ENCODE results near the gene ADIG.
"Not testable (repeated sequence)": the region's sequence is repeated elsewhere in the genome, so short reads cannot be mapped to it uniquely, and the experiment has no call there.

ADIG gene

DNA sequence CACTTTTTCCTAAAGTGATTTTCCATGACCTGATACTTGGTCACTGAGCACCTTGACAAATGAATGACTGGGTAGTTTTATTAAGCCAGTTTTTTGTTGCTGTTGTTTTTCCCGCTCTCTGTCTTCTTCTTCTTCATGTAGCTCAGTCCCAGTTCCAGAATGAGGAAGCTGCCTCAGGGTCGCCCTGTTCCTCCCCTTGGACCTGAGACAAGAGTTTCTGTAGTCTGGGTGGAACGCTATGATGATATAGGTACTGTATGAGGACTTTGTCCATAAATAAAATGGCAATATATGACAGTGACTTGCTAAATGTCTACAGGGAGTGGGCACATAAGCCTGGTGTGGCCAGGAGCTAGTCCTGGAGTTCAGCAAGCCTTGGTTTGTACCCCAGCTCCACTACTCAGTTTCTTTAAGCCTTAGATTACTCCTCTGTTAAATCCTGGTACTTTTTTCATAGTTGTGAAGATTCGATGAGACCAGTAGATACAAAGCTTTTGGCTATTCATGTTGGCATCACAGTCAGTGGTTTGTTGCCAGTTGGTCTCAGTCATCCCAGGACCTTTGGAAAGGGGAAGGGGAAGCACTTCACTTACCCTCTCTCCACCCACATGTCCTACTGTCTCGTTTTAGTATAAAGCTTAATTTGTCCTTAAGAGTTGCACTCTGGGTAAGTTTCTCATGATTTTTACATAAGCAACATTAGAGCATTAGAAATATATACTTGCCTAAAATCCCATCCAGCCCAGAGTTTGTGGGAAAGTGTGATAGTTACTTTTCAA is 11.1 kb upstream of the ADIG start:
- DNase-seq (ENCODE audit: low read depth in 2 of 2) = no peak

DNA sequence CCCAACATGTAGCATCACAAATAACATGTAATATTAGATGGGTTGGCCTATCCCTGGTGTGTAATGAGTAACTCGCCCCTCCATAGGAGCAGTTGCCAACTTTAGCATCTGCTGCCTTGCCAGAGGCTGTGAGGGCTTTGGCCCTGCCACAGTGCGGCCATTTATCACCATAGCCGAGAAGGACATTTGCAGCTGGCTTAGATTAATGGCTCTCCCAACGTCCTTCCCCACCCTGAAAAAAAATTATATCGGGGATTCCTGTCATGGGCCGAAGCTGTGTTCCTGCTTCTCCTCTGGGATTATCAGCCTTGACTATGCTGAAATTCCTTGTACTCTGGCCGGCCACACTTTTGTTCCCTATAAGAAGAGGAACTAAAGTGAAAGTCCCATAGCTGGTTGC is 7.6 kb upstream of the ADIG start:
- no peak for DNase-seq (ENCODE audit: low read depth in 2 of 2)

DNA sequence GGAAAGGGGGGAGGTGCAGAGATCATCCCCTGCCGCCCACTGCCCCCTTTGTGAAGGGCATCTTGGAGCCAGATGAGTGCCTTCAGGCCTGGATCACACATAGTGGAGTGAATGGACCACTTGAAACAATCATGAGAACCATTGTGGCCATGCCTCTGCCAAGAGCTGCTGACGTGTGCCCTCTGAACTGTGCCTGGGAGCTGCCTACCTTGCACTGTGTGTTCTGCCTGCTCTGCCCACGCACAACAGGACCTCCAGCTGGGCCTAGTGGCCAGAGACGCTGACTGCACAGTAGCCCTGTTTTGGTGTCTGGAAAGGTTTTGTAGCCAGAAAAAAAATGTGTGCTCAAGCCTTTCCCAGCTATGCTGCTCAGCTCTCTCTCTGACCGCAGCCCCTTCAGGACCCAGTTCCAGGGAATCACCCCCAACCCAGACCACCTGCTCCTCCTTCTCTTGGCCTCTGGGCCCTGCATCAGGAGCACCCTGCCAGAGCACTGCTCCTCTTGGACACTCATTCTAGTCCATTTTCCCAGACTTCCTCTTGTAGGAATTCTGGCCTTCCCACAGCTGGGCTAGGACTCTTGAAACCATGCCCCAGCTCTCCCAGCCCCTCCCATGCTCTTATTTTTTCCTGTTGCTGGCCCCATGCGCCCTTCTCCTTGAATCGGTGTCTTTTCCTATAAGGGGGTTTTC is 1.6 kb upstream of the ADIG start:
- no peak for DNase-seq (ENCODE audit: low read depth in 2 of 2)

DNA sequence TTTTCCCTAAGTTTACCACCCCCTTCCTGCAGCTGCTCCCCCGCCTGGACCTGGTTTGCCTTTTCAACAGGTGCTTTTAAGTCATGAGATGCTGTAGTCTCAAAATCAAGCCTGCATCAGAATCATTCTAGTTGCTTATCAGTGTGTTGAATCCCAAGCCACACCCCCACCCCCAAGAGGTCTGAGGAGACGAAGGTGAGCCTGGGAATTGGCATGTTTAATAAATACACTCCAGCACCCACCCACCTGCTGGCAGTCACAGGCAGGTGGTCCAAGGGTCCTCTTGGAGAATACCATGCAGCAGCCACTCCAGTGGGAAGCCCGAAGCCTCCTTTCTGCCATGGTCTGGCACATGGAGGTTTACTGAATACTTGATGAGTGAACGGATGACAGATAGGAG is 1.1 kb upstream of the ADIG start:
- DNase-seq (ENCODE audit: low read depth in 2 of 2) = no peak

DNA sequence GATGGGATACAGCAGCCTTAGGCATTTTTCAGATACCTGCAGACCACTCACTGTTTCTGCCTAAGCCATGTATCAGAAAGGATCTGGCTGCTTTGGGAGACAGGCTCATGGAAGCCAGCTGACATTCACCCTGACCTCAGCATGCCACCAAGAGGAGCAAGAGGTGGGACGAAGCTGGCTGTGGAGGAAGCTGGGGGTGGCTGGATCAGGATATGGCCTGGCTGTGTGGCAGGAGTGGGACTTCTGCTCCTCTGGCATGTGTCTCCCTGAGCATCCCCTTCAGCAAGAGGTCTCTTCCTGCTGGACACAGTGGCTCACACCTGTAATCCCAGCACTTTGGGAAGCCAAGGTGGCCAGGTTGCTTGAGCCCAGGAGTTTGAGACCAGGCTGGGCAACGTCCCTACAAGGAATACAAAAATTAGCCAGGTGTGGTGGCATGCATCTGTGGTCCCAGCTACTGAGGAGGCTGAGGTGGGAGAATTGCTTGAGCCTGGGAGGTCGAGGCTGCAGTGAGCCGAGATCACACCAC is 897 bp downstream of the ADIG start:
- no peak for DNase-seq (ENCODE audit: low read depth in 2 of 2)

DNA sequence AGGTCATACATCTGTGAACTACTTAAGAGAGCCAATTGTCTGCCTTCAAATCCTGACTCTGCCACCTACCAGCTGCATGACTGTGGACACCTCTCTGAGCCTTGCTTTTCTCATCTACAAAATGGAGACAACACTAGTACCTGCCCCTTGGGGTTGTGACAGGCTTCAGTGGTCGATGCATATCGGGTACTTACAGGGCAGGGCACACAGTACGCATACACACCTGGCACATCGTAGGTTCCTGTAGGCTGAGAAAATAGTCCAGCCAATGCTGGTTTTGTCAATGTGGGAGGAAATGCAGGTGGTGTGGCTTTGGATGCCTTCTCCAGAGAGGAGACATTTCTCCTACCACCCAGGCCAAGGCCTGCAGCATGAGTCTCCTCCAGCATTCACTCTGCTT is 2.3 kb downstream of the ADIG start:
- DNase-seq (ENCODE audit: low read depth in 2 of 2) = no peak

DNA sequence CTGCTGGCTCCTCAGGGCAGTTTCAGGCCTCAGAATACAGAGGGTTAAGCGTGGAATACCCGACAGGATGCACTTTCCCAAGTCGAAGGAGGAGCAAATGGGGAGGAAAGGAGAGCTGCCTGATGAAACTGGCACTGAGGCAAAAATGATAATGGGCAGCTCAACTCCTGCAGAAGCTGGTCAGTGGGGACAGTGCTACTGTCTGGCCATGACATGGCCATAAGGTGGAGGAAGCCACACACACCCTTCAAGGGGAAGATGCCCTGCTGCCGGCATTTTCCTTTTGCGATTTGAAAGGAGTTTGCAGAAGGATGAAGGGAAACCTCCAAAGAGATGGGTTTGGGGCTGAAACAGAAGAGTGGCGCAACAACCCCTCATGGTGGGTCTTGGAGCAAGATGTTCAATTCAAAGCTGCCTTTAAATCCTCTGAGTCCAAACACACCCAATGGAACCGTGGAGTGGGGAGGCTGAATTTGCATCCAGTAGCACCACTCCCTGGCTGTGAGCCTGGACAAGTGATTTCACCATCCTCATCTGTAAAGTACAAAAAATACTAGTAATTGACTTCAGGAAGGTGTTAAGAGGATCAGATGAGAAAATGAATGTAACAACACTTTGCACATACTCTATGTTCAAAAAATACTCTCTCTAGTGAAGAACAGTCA is 3.2 kb downstream of the ADIG start:
- DNase-seq (ENCODE audit: low read depth in 2 of 2) = no peak

DNA sequence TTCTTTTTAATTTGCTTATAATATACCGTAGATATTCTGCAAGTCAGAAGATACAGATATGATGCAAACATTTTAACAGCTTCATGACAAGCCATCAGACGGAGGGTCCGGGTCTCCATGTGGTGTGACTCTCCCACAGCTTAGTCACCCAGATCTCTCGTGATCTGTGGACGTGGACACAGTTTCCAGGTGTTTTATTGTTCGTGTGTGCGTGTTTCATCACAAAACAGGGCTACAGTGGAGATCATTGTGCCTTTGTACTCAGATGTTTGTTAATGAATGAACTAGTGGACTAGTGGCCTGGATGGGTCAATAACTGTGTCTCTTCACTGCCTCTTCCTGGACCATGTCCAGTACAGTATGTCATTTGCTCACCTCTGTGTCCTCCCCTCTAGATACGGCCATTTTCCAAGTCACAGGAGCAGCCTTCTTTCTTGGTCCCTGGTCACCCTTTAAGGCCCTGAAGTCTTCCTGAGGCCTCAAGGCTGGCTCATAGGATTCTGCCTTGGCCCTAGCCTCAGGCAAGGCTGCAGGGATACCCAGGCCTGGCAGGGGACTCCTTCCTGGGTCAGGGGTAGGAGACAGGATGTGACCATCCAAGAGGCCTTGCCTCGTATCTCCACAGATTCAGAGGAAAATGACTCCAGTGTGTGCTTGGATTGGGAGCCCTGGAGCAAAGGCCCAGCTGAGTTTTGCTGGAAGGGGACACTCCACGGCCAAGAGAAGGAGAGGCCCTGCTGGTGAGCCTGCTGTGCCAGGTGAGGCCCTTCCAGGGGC is 4.6 kb downstream of the ADIG start:
- no peak for DNase-seq (ENCODE audit: low read depth in 2 of 2)

DNA sequence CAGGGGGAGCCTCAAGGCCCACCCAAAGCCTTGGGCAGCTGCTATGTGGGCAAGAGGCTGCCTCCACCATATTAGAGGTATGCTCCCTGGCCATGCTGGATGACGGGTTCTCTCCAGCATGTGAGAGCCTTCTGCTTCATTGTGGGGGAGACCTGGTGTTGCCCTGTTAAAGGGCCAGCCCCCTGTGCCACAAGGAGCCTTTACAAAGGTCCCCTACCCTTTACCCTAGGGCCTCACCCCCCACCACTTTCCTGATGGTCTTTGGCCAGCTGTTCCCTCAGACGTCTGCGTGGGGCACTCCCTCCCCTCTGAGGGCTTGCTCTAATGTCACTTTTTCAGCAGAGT is 5.2 kb downstream of the ADIG start:
- DNase-seq (ENCODE audit: low read depth in 2 of 2) = no peak

DNA sequence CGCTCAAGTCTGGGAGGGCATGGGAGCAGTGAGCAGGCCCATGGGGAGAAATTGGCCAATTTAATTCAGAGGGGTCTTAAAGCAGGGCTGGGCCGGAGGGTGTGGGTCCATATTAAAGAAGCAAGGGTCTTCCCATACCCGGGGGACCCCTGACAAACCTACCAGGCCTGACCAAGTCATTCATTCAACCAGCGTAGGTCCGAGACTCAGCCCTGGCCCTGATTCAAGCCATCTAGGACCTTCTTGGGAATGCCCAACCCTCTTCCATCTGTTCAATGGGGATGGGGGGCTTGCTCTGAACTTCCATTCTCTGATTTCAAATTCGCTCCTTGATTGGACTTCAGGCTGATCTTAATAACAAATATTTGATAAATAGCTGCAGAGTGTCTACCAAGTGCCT is 7.3 kb downstream of the ADIG start:
- DNase-seq (ENCODE audit: low read depth in 2 of 2) = no peak

DNA sequence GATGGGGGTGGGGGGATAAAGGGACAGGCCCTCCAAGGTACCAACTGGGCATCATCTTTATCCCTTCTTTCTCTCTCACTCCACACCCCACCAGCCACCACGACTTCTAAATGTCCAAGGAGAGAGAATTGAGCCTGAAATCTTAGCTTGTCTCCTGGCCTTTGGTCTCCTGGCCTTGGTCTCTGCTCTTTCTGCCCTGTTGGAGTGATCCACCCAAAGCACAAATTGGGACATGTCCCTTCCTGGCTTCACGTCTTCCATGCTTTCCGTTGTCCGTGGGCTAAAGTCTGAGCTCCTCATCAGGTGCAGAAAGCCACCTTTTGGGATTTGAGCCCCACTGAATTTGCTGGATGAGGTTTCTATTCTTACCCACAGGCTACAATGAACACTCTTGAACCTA is 8.4 kb downstream of the ADIG start:
- no peak for DNase-seq (ENCODE audit: low read depth in 2 of 2)

DNA sequence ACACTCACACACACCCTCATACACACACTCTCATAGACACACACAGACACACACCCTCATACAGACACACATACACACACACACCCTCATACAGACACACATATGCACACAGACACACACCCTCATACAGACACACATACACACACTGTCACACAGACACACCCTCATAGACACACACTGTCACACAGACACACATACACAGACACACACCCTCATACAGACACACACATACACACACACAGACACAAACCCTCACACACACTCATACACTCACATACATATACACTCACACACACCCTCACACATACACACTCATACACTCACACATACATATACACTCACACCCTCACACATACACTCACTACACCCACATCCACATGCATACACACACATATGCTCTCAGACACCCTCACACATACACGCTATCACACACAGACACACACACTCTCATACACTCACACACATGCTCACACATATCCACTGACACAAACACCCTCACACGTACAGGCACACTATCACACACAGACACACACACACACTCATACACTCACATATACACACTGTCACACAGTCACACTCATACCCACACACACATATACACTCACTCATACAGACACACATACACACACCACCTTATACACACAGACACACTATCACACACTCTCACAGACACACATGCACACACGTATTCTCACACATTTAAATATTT is 9.1 kb downstream of the ADIG start:
- DNase-seq (ENCODE audit: low read depth in 2 of 2) = no peak

DNA sequence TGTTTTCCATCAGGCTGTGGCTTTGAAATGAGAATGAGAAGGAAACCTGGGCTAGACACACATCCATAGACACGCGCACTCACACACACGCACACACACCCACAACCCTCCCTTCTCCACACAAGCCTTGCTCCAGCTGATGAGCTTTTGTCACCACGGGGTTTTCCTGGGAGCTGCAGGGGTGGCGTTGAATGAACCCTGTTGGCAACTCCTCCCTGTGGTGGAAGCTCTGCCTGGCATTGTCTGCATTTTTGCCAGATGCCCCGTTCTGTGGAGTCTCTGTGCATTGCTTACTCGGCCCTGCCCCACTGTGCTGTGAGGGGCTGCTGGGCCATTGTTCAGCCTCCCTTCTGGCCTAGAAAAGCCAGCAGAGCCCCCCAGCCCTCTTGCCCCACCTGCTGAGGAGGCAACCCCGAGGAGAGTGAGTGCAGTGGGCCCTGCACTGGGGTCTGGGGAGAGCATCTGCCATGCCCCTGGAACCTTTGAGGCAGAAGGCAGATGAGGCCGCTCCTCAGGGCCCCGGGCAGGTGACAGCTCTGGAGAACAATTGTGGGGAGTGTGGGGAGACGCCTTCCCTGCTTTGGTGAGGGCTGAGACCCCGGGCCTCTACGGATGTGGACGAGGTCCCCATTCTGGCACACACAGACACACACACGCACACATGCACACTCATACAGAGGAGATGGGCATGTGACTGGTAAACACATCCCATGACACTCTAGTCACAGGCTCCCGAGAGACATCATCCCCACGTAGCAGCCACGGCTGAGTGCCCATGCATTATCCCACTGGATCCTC is 9.9 kb downstream of the ADIG start:
- DNase-seq (ENCODE audit: low read depth in 2 of 2) = no peak

DNA sequence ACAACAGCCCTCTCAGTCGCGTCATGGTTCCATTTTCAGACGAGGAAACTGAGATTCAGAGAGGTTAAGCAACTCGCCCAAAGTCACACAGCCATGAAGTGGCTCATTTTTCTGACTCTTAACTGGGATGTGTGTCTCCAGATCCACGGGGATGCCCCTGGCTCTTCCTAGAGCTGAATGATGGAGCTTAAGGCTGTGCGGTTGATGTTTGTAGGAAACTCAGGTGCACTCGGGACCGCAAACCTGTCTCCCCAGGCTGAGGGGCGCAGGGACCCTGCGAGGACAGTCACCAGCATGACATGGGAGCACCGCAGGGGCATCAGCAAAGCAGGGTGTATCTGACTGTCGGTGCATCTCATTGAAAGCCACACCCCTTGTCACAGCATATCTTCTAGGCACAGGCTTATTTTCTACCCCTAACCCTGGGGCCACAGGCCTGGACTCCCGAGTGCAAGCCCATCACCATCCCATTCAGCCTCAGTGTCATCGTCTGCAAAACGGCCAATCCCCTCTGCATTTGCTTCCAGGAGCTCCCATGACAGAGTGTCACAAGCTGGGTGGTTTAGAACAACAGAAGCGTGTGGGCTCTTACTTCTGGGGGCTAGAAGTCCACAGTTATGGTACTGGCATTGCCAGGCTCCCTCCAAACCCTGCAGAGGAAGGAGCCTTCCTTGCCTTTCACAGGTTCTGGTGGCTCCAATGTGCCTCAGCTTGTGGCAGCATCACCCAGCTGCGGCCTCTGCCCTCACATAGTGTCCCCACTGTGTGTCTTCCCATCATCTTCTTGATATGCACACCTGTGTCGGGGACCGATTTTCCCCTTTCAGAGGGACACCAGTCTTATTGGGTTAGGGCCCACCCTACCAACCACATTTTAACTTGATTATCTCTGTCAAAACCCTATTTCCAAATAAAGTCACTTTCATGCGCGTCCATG is 10.7 kb downstream of the ADIG start:
- no peak for DNase-seq (ENCODE audit: low read depth in 2 of 2)

DNA sequence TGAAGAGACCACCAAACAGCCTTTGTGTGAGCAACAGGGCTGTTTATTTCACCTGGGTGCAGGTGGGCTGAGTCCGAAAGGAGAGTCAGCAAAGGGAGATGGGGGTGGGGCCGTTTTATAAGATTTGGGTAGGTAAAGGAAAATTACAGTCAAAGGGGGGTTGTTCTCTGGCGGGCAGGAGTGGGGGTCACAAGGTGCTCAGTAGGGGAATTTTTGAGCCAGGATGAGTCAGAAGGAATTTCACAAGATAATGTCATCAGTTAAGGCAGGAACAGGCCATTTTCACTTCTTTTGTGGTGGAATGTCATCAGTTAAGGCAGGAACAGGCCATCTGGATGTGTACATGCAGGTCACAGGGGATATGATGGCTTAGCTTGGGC is 11.4 kb downstream of the ADIG start:
- not testable (repeated sequence) for DNase-seq (ENCODE audit: low read depth in 2 of 2)

DNA sequence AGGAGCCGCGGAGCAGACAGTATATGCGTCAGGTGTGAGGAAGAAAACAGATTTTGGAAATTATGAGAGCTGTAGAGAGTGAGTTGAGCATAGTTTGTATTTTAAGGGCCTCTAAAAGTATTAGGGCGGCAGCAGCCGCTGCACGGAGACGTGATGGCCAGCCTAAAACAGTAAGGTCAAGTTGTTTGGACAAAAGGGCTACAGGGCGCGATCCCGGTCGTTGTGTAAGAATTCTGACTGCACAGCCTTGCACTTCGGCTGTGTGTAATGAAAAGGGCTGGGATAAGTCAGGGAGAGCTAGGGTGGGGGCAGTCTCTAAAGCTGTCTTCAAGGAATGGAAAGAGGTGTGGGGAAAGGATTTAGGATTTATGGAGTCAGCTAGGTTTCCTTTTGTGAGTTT is 13.3 kb downstream of the ADIG start:
- DNase-seq (ENCODE audit: low read depth in 2 of 2) = not testable (repeated sequence)

DNA sequence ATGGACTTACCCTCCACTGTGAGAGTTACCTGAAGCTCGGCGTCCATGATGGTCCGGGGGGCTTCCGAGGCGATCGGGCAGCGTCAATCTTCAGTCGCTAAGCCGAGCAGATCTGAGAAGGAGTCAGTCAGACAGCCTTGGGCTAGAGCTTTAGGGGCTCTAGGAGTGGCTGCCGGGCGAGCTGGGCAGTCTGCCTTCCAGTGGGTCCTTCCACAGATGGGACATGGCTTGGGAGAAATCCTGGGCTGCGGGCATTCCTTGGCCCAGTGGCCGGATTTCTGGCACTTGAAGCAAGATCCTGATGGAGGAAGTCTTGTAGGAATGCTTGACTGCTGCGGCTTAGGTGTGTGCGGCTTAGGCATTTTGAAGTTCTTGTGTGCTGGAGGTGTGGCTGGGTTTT is 14.9 kb downstream of the ADIG start:
- DNase-seq (ENCODE audit: low read depth in 2 of 2) = not testable (repeated sequence)

DNA sequence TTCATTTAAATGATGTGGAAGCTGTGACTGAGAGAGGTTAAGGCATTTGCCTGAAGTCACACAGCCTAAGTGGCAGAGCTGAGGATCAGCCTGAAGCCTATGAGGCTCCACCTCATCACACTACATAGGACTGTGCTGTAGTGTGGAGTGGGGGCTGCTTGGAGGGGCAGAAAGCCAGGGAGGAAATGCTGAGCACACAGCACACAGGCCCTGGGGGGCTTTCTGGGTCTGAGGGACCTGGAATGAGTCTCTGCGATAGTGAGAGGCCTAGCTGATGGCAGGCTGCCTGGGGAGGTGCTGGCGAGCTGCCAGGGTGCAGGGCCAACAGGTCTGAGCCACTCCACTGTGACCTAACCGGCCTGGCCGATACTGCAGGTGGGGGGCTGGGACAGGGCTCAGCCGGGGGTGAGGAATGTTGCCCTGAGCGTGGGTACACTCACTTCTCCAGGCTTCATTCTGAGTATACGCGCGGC is 18.4 kb downstream of the ADIG start:
- DNase-seq (ENCODE audit: low read depth in 2 of 2) = no peak

DNA sequence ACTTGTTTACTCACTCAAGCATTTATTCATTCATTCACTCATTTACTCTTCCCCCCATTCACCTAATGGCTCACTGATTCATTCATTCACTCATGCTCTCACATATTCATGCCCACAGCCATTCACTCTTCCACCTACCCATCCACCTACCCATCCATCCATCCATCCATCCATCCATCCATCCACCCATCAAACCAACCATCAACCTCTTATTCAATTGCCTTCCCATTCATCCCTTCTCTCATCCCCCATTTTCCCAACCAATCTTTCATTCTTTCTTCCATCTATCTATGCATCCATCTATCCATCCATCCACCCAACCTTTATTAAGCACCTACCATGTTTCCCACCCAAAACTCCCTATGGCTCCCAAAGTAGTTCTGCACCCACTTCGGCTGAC is 19.1 kb downstream of the ADIG start:
- no peak for DNase-seq (ENCODE audit: low read depth in 2 of 2)
